ENCODE measurements around the gene ABCA2.
"Not testable (repeated sequence)": the region's sequence is repeated elsewhere in the genome, so short reads cannot be mapped to it uniquely, and the experiment has no call there.

ABCA2 gene

GRCh38 chr9:137064880-137065164, 36.8 kb upstream of the ABCA2 start:
- Histone ChIP-seq H4K20me1 (ENCODE audit: insufficient read depth, low read length) (no peaks in the 10 kb centered on the region), H3K9me2 (ENCODE audit: low read depth, low read length) (no peaks in the 10 kb centered on the region), H3K4me1 (ENCODE audit: insufficient read depth, low read length, severe bottlenecking) (peaks cover 17% of the 10 kb centered on the region), H3K4me3 (ENCODE audit: low read depth, low read length, poor library complexity, severe bottlenecking) (no peak overlapping the region), H3K27ac (ENCODE audit: low read depth, low read length, poor library complexity, severe bottlenecking) (no peak overlapping the region), H2AFZ (ENCODE audit: low read length) (no peak overlapping the region), H3F3A (ENCODE audit: insufficient read depth, low read length) (no peaks in the 10 kb centered on the region), H3K36me3 (ENCODE audit: insufficient read depth, low read length) (peaks cover 37% of the 10 kb centered on the region), H3K27me3 (ENCODE audit: insufficient read depth, low read length) (no peaks in the 10 kb centered on the region; the same call in 1 of the 2 replicates), H3K79me2 (ENCODE audit: insufficient read depth, low read length) (peaks cover 6% of the 10 kb centered on the region; the same call in 1 of the 2 replicates), H3K9me3 (ENCODE audit: low read length) (no peaks in the 10 kb centered on the region), H3K9ac (ENCODE audit: low read length) (no peak overlapping the region), H3K4me2 (ENCODE audit: low read length) (no peak overlapping the region)
- TF ChIP-seq CTCF (IDR thresholded peaks at IDR 0.05; ENCODE audit: low read length) (no peak), EZH2 (IDR thresholded peaks at IDR 0.05; ENCODE audit: borderline replicate concordance, low read length) (no peak)

GRCh38 chr9:137064027-137064879, 36.2 kb upstream of the ABCA2 start:
- Histone ChIP-seq H3K9me2 (ENCODE audit: low read depth, low read length) (no peaks in the 10 kb centered on the region), H3K27ac (ENCODE audit: low read depth, low read length, poor library complexity, severe bottlenecking) (no peak overlapping the region), H2AFZ (ENCODE audit: low read length) (no peak overlapping the region), H3K27me3 (ENCODE audit: insufficient read depth, low read length) (no peaks in the 10 kb centered on the region; the same call in 1 of the 2 replicates), H3K4me2 (ENCODE audit: low read length) (no peak overlapping the region), H3K79me2 (ENCODE audit: insufficient read depth, low read length) (peaks cover 1% of the 10 kb centered on the region; the same call in 1 of the 2 replicates), H3K36me3 (ENCODE audit: insufficient read depth, low read length) (peaks cover 37% of the 10 kb centered on the region), H3K9ac (ENCODE audit: low read length) (no peak overlapping the region), H3K4me1 (ENCODE audit: insufficient read depth, low read length, severe bottlenecking) (peaks cover 16% of the 10 kb centered on the region), H3K4me3 (ENCODE audit: low read depth, low read length, poor library complexity, severe bottlenecking) (no peak overlapping the region), H3F3A (ENCODE audit: insufficient read depth, low read length) (no peaks in the 10 kb centered on the region), H4K20me1 (ENCODE audit: insufficient read depth, low read length) (no peaks in the 10 kb centered on the region), H3K9me3 (ENCODE audit: low read length) (no peaks in the 10 kb centered on the region)
- peak; percentile 80 for TF ChIP-seq CTCF (IDR thresholded peaks at IDR 0.05; ENCODE audit: low read length)
- no peak for TF ChIP-seq EZH2 (IDR thresholded peaks at IDR 0.05; ENCODE audit: borderline replicate concordance, low read length)

- Histone ChIP-seq H3K27ac (ENCODE audit: low read depth, low read length, poor library complexity, severe bottlenecking) (no peak overlapping the region), H3K4me3 (ENCODE audit: low read depth, low read length, poor library complexity, severe bottlenecking) (no peak overlapping the region), H3K9ac (ENCODE audit: low read length) (no peak overlapping the region), H3K9me3 (ENCODE audit: low read length) (no peaks in the 10 kb centered on the region), H2AFZ (ENCODE audit: low read length) (no peak overlapping the region), H3K9me2 (ENCODE audit: low read depth, low read length) (no peaks in the 10 kb centered on the region), H3K4me1 (ENCODE audit: insufficient read depth, low read length, severe bottlenecking) (peaks cover 8% of the 10 kb centered on the region), H3K27me3 (ENCODE audit: insufficient read depth, low read length) (no peaks in the 10 kb centered on the region; the same call in 1 of the 2 replicates), H4K20me1 (ENCODE audit: insufficient read depth, low read length) (no peaks in the 10 kb centered on the region), H3K4me2 (ENCODE audit: low read length) (no peak overlapping the region), H3K79me2 (ENCODE audit: insufficient read depth, low read length) (no peaks in the 10 kb centered on the region), H3K36me3 (ENCODE audit: insufficient read depth, low read length) (peaks cover 37% of the 10 kb centered on the region), H3F3A (ENCODE audit: insufficient read depth, low read length) (no peaks in the 10 kb centered on the region)
- TF ChIP-seq EZH2 (IDR thresholded peaks at IDR 0.05; ENCODE audit: borderline replicate concordance, low read length), result no peak
- TF ChIP-seq CTCF (IDR thresholded peaks at IDR 0.05; ENCODE audit: low read length), result no peak
These were observed 35.4 kb upstream of the ABCA2 start for GRCh38 chr9:137063311-137064026.

GRCh38 chr9:137062798-137063197, 34.8 kb upstream of the ABCA2 start:
- not testable (repeated sequence) for H3K9ac ChIP-seq (ENCODE audit: low read length); H3K4me3 ChIP-seq (ENCODE audit: low read depth, low read length, poor library complexity, severe bottlenecking); H3K9me2 ChIP-seq (ENCODE audit: low read depth, low read length); H4K20me1 ChIP-seq (ENCODE audit: insufficient read depth, low read length); H3F3A ChIP-seq (ENCODE audit: insufficient read depth, low read length); H2AFZ ChIP-seq (ENCODE audit: low read length); H3K9me3 ChIP-seq (ENCODE audit: low read length); H3K27me3 ChIP-seq (ENCODE audit: insufficient read depth, low read length); H3K79me2 ChIP-seq (ENCODE audit: insufficient read depth, low read length); H3K4me2 ChIP-seq (ENCODE audit: low read length); H3K27ac ChIP-seq (ENCODE audit: low read depth, low read length, poor library complexity, severe bottlenecking); H3K4me1 ChIP-seq (ENCODE audit: insufficient read depth, low read length, severe bottlenecking)
- peaks cover 37% of the 10 kb centered on the region for H3K36me3 ChIP-seq (ENCODE audit: insufficient read depth, low read length)
